Epithelial cell of esophagus (primary cell): ENCODE data around the gene CIRBP.
A peak's percentile ranks its signal among the peaks of the same experiment; 100 is the strongest.

Source experiments
- DNase-seq: peaks from one replicate; pipeline ENCODE4 v3.0.0; 2010; ENCODE audit warnings: low read depth
- H3K4me3 ChIP-seq: 2 replicates; pipeline ENCODE4 v1.5.1; 2011; ENCODE audit warnings: mild to moderate bottlenecking, low read length, control low read depth
- CTCF ChIP-seq: IDR thresholded peaks from 2 replicates; pipeline ENCODE4 v1.5.1; 2011; ENCODE audit warnings: low read depth, mild to moderate bottlenecking, low read length, control low read depth, inconsistent platforms; ENCODE audit not compliant: insufficient read depth; ENCODE audit errors: missing control alignments

CIRBP gene

DNA sequence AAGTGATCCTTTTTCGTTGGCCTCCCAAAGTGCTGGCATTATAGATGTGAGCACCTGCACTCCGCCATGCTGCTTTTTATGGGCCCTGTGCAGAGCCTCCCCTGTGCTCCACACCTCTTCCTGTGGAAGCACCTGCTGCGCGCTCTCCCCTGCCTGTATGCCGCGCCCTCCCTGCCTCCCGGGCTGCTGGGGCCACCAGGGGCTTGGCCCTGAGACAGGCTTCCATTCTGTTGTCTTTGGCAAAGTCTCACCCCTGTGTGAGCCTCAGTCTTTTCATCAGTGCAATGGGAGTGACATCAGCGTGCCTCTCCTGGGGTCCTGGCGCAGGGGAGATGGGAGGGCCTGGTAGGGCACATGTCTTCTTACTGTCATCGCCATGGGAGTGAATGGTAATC, 7.5 kb downstream of the CIRBP start:
- TF ChIP-seq CTCF: no peak
- DNase-seq: no peak
- peak overlapping the region; percentile 74 for H3K4me3 ChIP-seq

- TF ChIP-seq CTCF: no peak
- DNase-seq: no peak
- H3K4me3 ChIP-seq: no peak overlapping the region
Measured at GRCh38 chr19:1277061-1277460, 7.9 kb downstream of the CIRBP start.

DNA sequence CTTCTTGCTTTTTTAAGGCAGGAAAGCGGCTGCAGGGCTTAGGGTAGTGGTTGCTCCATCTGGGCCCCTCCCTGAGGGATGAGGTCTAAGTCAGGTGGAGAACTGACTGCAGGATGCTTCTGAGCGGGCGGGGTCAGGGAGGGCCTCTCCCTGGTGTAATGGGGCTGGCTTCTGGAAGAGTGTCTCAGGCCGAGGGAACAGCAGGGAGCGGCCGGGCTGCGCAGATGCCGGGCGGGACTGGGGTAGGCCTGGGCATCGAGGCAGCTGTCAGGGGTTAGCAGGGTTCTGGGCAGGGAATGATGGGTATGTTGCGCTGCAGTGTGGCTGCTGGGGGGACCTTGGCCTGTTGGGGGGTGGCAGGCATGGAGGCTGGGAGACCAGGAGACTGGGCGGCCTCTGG, 8.9 kb downstream of the CIRBP start:
- no peak for DNase-seq
- no peak for TF ChIP-seq CTCF
- H3K4me3 ChIP-seq: no peak overlapping the region

DNA sequence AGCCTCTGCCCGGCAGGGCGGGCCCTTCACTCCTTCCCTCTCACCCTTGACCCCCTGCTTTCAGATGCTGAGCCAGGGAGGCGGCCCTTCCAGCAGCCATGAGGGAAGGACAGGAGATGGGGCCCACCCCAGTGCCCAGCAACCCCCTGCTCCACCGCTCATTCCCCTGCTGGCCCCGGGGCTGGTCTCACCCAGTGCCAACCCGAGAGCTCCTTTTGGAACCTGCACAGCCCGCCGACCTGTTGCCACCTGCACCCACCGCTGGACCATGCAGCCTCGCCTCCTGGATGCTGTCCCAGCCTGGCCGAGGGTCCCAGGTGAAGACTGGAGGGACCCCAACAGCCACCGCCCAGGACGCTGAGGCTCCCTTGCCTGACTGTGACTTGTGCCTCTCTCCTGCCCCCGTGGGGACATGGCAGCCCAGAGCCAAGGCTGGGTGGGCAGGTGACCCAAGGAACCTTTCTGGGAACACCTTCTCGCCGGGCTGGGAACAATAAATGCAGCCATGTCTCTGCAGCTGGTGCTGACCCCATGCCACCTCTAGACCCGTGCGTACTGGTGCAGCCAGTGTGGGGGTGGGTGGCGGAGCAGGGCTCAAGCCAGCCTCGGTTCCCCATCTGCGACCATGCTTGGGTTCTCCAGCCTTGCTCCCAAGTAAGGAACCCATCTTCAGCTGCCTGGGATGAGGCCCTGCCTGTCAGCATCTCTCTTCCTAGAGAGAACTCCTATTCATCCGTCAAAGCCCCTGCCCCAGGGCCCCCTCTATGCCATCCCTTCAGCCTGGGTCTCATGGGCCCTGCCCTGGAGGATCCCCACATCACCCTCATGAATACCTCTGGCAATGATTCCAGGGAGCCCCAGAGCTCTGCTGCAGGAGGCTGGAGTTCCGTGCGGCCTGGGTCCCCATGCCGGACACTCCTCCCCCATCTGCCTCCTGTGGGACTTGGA, 9.9 kb downstream of the CIRBP start:
- TF ChIP-seq CTCF: no peak
- no peak overlapping the region for H3K4me3 ChIP-seq
- no peak for DNase-seq

- H3K4me3 ChIP-seq: no peak overlapping the region
- peak; percentile 98 for TF ChIP-seq CTCF
- peak; percentile 82 for DNase-seq
Measured at GRCh38 chr19:1279782-1280341, 10.7 kb downstream of the CIRBP start.

DNA sequence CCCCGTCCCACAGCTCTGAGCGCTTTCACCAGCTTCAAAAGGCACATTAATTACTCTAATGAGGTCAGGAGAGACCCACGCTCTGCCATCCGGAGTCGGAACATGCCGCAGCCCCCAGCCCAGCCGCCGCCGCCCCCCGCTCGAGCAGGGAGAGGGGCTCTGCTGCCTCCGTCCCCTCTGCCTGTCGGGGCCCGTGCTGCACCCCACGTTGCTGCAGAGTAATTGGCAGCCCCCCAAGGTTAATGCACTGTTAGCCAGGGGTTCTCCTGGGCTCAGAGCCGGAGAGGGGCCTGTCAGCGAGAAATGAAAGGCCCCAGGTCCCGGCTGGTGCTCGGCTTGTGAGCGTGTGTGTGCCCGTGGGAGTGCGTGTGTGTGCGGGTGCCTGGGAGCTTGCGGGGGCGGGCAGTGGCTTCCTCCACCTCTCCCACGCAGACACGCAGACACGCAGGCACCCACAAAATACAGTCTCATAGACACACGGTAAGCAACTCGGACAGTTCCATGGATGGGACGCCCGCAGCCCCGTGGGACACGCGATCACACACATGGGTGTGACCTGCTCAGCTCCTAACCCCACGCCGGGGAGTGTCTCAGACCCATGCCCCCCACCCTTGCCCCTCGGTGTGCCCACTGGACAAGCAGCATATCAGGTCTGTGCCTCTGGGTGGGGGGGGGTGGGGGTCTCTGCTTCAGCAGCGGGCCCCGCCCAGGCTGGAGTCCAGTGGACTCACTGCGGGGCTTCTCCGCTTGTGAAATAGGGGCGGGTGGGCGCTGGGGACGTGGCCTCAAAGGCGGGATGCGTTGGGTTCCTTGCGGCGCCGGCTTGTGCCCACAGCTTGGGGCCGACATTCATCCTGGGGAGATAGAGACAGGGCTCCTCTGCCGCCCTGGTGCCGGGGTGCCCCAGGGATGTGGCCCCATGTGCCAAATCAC, 11.8 kb downstream of the CIRBP start:
- H3K4me3 ChIP-seq: no peak overlapping the region
- TF ChIP-seq CTCF: no peak
- no peak for DNase-seq
